H9 (cell line): Measurements from ENCODE around the gene WBP1L. TPM values are rescaled to one million over a fixed set of nuclear protein-coding genes. Genes with fewer than 3 reads are reported as not detected.

Experiments used
- DNase-seq: peaks from one replicate; pipeline ENCODE4 v3.0.0-alpha.2; 2017
- H2AFZ ChIP-seq: one replicate; pipeline ENCODE4 v1.6.1; 2013; ENCODE audit warnings: mild to moderate bottlenecking, low read length, control low read depth, moderate library complexity
- H2AK5ac ChIP-seq: 2 replicates; pipeline ENCODE4 v1.6.1; 2013; ENCODE audit warnings: low read length, control low read depth, mixed read lengths; ENCODE audit not compliant: insufficient read length
- H2BK120ac ChIP-seq: one replicate; pipeline ENCODE4 v1.6.1; 2013; ENCODE audit warnings: low read depth, mild to moderate bottlenecking, low read length, control low read depth, inconsistent platforms; ENCODE audit not compliant: poor library complexity, severe bottlenecking
- H2BK12ac ChIP-seq: 2 replicates; pipeline ENCODE4 v1.6.1; 2013; ENCODE audit warnings: low read length, control low read depth, mixed read lengths, low read depth; ENCODE audit not compliant: insufficient read length
- H2BK15ac ChIP-seq: 2 replicates; pipeline ENCODE4 v1.6.1; 2013; ENCODE audit warnings: low read depth, low read length, control low read depth
- H2BK20ac ChIP-seq: one replicate; pipeline ENCODE4 v1.6.1; 2013; ENCODE audit warnings: low read depth, mild to moderate bottlenecking, low read length, control low read depth, inconsistent platforms; ENCODE audit not compliant: poor library complexity, severe bottlenecking
- H2BK5ac ChIP-seq: 2 replicates; pipeline ENCODE4 v1.6.1; 2013; ENCODE audit warnings: low read length, control low read depth, mixed read lengths; ENCODE audit not compliant: insufficient read length
- H3K14ac ChIP-seq: 2 replicates; pipeline ENCODE4 v1.6.1; 2013; ENCODE audit warnings: low read length, control low read depth; ENCODE audit not compliant: insufficient read depth
- H3K18ac ChIP-seq: 2 replicates; pipeline ENCODE4 v1.6.1; 2013; ENCODE audit warnings: low read depth, mild to moderate bottlenecking, mixed read lengths, low read length, control low read depth; ENCODE audit not compliant: insufficient read length
- H3K23ac ChIP-seq: 2 replicates; pipeline ENCODE4 v1.6.1; 2013; ENCODE audit warnings: low read length, control low read depth, mixed read lengths, low read depth; ENCODE audit not compliant: insufficient read length
- H3K23me2 ChIP-seq: 2 replicates; pipeline ENCODE4 v1.6.1; 2013; ENCODE audit warnings: low read depth, mild to moderate bottlenecking, mixed read lengths, low read length, control low read depth; ENCODE audit not compliant: insufficient read length, poor library complexity, severe bottlenecking
- H3K27ac ChIP-seq: 2 replicates; pipeline ENCODE4 v1.5.1; 2013; ENCODE audit warnings: low read length, control low read depth, mixed read lengths, low read depth; ENCODE audit not compliant: insufficient read length
- H3K27me3 ChIP-seq: 2 replicates; pipeline ENCODE4 v1.6.1; 2013; ENCODE audit warnings: low read length, control low read depth, inconsistent platforms; ENCODE audit not compliant: insufficient read depth
- H3K4ac ChIP-seq: 2 replicates; pipeline ENCODE4 v1.6.1; 2013; ENCODE audit warnings: low read depth, mild to moderate bottlenecking, control low read depth, inconsistent platforms, low read length, moderate library complexity
- H3K4me1 ChIP-seq: 2 replicates; pipeline ENCODE4 v1.6.1; 2013; ENCODE audit warnings: low read length, control low read depth, inconsistent platforms; ENCODE audit not compliant: insufficient read depth
- H3K4me2 ChIP-seq: 2 replicates; pipeline ENCODE4 v1.6.1; 2013; ENCODE audit warnings: low read length, control low read depth, mixed read lengths; ENCODE audit not compliant: insufficient read length, insufficient read depth
- H3K56ac ChIP-seq: 2 replicates; pipeline ENCODE4 v1.6.1; 2013; ENCODE audit warnings: low read depth, mild to moderate bottlenecking, mixed read lengths, low read length, control low read depth; ENCODE audit not compliant: insufficient read length
- H3K79me1 ChIP-seq: 2 replicates; pipeline ENCODE4 v1.6.1; 2013; ENCODE audit warnings: low read depth, mild to moderate bottlenecking, moderate library complexity, low read length, control low read depth, inconsistent platforms; ENCODE audit not compliant: insufficient read depth, poor library complexity, severe bottlenecking
- H3K79me2 ChIP-seq: 2 replicates; pipeline ENCODE4 v1.6.1; 2013; ENCODE audit warnings: low read length, control low read depth, inconsistent platforms; ENCODE audit not compliant: insufficient read depth
- H3K9ac ChIP-seq: 2 replicates; pipeline ENCODE4 v1.6.1; 2013; ENCODE audit warnings: low read length, control low read depth, mixed read lengths; ENCODE audit not compliant: insufficient read length; ENCODE audit errors: extremely low read depth
- H3K9me3 ChIP-seq: one replicate; pipeline ENCODE4 v1.6.1; 2013; ENCODE audit warnings: low read depth, low read length, inconsistent platforms; ENCODE audit not compliant: control insufficient read depth
- H3T11ph ChIP-seq: one replicate; pipeline ENCODE4 v1.6.1; 2013; ENCODE audit warnings: mild to moderate bottlenecking, low read length, control low read depth, inconsistent platforms
- H4K20me1 ChIP-seq: one replicate; pipeline ENCODE4 v1.6.1; 2013; ENCODE audit not compliant: control insufficient read depth, insufficient read length, insufficient read depth
- H4K5ac ChIP-seq: 2 replicates; pipeline ENCODE4 v1.6.1; 2013; ENCODE audit warnings: low read depth, mild to moderate bottlenecking, mixed read lengths, low read length, control low read depth; ENCODE audit not compliant: insufficient read length
- H4K8ac ChIP-seq: replicated peaks from 2 replicates; pipeline ENCODE4 v1.6.1; 2013; ENCODE audit warnings: low read length, control low read depth, mixed read lengths, low read depth; ENCODE audit not compliant: insufficient read length
- H4K91ac ChIP-seq: 2 replicates; pipeline ENCODE4 v1.6.1; 2013; ENCODE audit warnings: low read depth, mild to moderate bottlenecking, moderate library complexity, mixed read lengths, low read length, control low read depth; ENCODE audit not compliant: insufficient read length
- H3K27ac Mint-ChIP-seq, 3 experiments: 2 replicates in 2 of 3; 3 replicates in 1 of 3; pipeline ENCODE4 v1.8.0; 2020 to 2021; ENCODE audit warnings: mixed read lengths in 3 of 3, mild to moderate bottlenecking in 1 of 3, moderate library complexity in 1 of 3
- H3K27me3 Mint-ChIP-seq: 2 replicates; pipeline ENCODE4 v1.8.0; 2021; ENCODE audit warnings: low read depth, mild to moderate bottlenecking, moderate library complexity, mixed read lengths
- H3K36me3 Mint-ChIP-seq, 3 experiments: 2 replicates in 2 of 3; 3 replicates in 1 of 3; pipeline ENCODE4 v1.8.0; 2020 to 2021; ENCODE audit warnings: low read depth in 3 of 3, mixed read lengths in 3 of 3; ENCODE audit not compliant: insufficient read depth in 1 of 3
- H3K4me1 Mint-ChIP-seq, 2 experiments: 2 replicates each; pipeline ENCODE4 v1.8.0; 2020; ENCODE audit warnings: mixed read lengths in 2 of 2
- H3K4me3 Mint-ChIP-seq, 2 experiments: 2 replicates in 1 of 2; 3 replicates in 1 of 2; pipeline ENCODE4 v1.8.0; 2020 to 2021; ENCODE audit warnings: mild to moderate bottlenecking in 2 of 2, mixed read lengths in 2 of 2, moderate library complexity in 1 of 2
- H3K9me3 Mint-ChIP-seq, 2 experiments: 2 replicates in 1 of 2; 3 replicates in 1 of 2; pipeline ENCODE4 v1.8.0; 2020; ENCODE audit warnings: mild to moderate bottlenecking in 2 of 2, mixed read lengths in 2 of 2, moderate library complexity in 1 of 2
- WGBS: extraction: QIAGEN DNeasy Blood & Tissue Kit; methylation state at CpG from one replicate; pipeline ENCODE4 v1.1.7; 2013; ENCODE audit warnings: missing lambda C conversion rate, low lambda C conversion rate, mixed read lengths; ENCODE audit not compliant: insufficient read length; ENCODE audit errors: extremely low coverage; 5-methylcytosine and 5-hydroxymethylcytosine counted together
- total RNA-seq: library from RNA; stranded (reverse); gene quantifications from 2 replicates; pipeline ENCODE4 v1.2.1, GENCODE V29; 2021
- TF ChIP-seq, protein P1 (sequence below): fragments of 200-600 bp; sonication (generic); conservative IDR thresholded peaks from 3 replicates; pipeline ENCODE4 v1.8.0; 2021; ENCODE audit warnings: antibody characterized with exemption, mild to moderate bottlenecking

Gene WBP1L
- total RNA-seq, 1 experiment from 2014 or later: 23.8 TPM

DNA sequence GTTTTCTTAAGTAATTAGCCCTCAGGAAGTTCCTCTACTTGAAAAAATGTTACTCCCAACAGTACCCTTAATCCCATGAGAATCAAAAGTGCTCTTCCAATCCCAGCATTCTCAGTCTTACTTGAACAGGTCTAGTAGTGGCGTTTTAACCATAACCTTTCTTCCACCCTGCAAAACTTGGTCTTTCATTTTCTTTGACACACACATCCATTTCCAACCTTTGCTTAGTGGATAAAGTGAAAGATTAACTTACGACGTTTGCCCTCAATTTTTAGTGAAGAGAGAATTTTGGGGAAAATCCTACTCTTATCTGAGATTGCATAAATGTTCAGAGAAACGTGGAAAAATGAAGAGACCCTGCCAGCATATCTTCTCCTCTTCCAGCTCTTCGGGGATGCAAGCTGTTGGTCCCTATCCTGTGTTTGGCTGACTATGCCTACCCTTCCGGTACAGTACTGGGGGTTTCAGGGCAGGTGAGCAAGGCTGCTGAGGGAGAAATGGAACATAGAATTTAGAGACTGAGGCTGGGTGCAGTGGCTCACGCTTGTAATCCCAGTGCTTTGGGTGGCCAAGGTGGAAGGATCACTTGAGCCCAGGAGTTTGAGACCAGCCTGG, 18.8 kb downstream of the WBP1L start:
- Histone ChIP-seq H2BK5ac (no peak overlapping the region), H4K5ac (no peak overlapping the region), H3K79me1 (no peaks in the 10 kb centered on the region), H2AK5ac (no peak overlapping the region), H3K4ac (no peak overlapping the region), H2BK12ac (no peak overlapping the region), H4K91ac (no peak overlapping the region), H3K23me2 (no peaks in the 10 kb centered on the region), H4K8ac (no peak overlapping the region), H2AFZ (no peak overlapping the region), H2BK20ac (no peak overlapping the region), H3K23ac (no peak overlapping the region), H3K18ac (no peak overlapping the region), H3K4me2 (no peak overlapping the region), H3K4me1 (no peaks in the 10 kb centered on the region), H2BK120ac (no peak overlapping the region), H3T11ph (no peak overlapping the region), H2BK15ac (no peak overlapping the region), H3K27ac (no peak overlapping the region), H3K14ac (no peak overlapping the region), H3K9ac (no peak overlapping the region), H3K9me3 (no peaks in the 10 kb centered on the region), H3K27me3 (no peaks in the 10 kb centered on the region), H4K20me1 (no peaks in the 10 kb centered on the region), H3K79me2 (peaks cover 2% of the 10 kb centered on the region; the same call in 1 of the 2 replicates), H3K56ac (no peak overlapping the region)
- Mint-ChIP-seq H3K27ac (no peak overlapping the region), H3K4me1 (peaks cover 7% of the 10 kb centered on the region in 2 experiments; a peak in 3 of 4 replicates), H3K9me3 (no peaks in the 10 kb centered on the region), H3K27me3 (no peaks in the 10 kb centered on the region), H3K36me3 (peaks cover 0 to 5% (median 0%) of the 10 kb centered on the region in 3 experiments; a peak in 1 of 7 replicates), H3K4me3 (no peak overlapping the region)
- no peak for DNase-seq
- no CpG with 5 or more reads among the region's 7 CpGs for WGBS
- TF ChIP-seq, protein P1, sequence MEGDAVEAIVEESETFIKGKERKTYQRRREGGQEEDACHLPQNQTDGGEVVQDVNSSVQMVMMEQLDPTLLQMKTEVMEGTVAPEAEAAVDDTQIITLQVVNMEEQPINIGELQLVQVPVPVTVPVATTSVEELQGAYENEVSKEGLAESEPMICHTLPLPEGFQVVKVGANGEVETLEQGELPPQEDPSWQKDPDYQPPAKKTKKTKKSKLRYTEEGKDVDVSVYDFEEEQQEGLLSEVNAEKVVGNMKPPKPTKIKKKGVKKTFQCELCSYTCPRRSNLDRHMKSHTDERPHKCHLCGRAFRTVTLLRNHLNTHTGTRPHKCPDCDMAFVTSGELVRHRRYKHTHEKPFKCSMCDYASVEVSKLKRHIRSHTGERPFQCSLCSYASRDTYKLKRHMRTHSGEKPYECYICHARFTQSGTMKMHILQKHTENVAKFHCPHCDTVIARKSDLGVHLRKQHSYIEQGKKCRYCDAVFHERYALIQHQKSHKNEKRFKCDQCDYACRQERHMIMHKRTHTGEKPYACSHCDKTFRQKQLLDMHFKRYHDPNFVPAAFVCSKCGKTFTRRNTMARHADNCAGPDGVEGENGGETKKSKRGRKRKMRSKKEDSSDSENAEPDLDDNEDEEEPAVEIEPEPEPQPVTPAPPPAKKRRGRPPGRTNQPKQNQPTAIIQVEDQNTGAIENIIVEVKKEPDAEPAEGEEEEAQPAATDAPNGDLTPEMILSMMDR: no peak
